Measurements from ENCODE around the gene SIRPB1.
"Not testable (repeated sequence)": the region's sequence is repeated elsewhere in the genome, so short reads cannot be mapped to it uniquely, and the experiment has no call there.

The SIRPB1 gene

GRCh38 chr20:1619861-1620444 is at the start of gene SIRPB1:
SIRPB1 (minus strand) TSS chr20:1620009; CDS start chr20:1619944, 65 bp downstream.
- DNase-seq, result no peak

GRCh38 chr20:1669304-1669703 is 49.5 kb upstream of the SIRPB1 start:
- no peak for DNase-seq

- DNase-seq, result no peak
These were observed 47.8 kb upstream of the SIRPB1 start for GRCh38 chr20:1667502-1668085.

GRCh38 chr20:1666802-1667201 is 47.0 kb upstream of the SIRPB1 start:
- no peak for DNase-seq

- DNase-seq, result no peak
These were observed 45.5 kb upstream of the SIRPB1 start for GRCh38 chr20:1665345-1665744.

- DNase-seq, result no peak
These were observed 45.1 kb upstream of the SIRPB1 start for GRCh38 chr20:1664911-1665310.

GRCh38 chr20:1663917-1664316 is 44.1 kb upstream of the SIRPB1 start:
- no peak for DNase-seq

GRCh38 chr20:1661542-1662299 is 41.9 kb upstream of the SIRPB1 start:
- no peak for DNase-seq

GRCh38 chr20:1660246-1660645 is 40.4 kb upstream of the SIRPB1 start:
- no peak for DNase-seq

GRCh38 chr20:1657556-1658334 is 37.9 kb upstream of the SIRPB1 start, which contains the start of gene SIRPG:
SIRPG (minus strand) TSS chr20:1657779; CDS start chr20:1657714, 65 bp downstream.
- no peak for DNase-seq

GRCh38 chr20:1656844-1657243 is 37.0 kb upstream of the SIRPB1 start:
- DNase-seq, result no peak

GRCh38 chr20:1654996-1655395 is 35.2 kb upstream of the SIRPB1 start:
- no peak for DNase-seq

- no peak for DNase-seq
These were observed 33.2 kb upstream of the SIRPB1 start for GRCh38 chr20:1652960-1653359.

- no peak for DNase-seq
These were observed 32.3 kb upstream of the SIRPB1 start for GRCh38 chr20:1652104-1652503.

- no peak for DNase-seq
These were observed 31.7 kb upstream of the SIRPB1 start for GRCh38 chr20:1651268-1652058.

GRCh38 chr20:1648101-1648500 is 28.3 kb upstream of the SIRPB1 start:
- DNase-seq, result no peak

GRCh38 chr20:1646975-1647431 is 27.2 kb upstream of the SIRPB1 start:
- no peak for DNase-seq

- DNase-seq, result no peak
These were observed 24.5 kb upstream of the SIRPB1 start for GRCh38 chr20:1644101-1644962.

- not testable (repeated sequence) for DNase-seq
These were observed 18.8 kb upstream of the SIRPB1 start for GRCh38 chr20:1638643-1639042.

GRCh38 chr20:1637755-1638154 is 17.9 kb upstream of the SIRPB1 start:
- no peak for DNase-seq

- no peak for DNase-seq
These were observed 17.4 kb upstream of the SIRPB1 start for GRCh38 chr20:1637226-1637625.
